GM13976 (cell line): ENCODE results near the gene MSH3.

Source experiments
- DNase-seq: peaks from one replicate; pipeline ENCODE4 v3.0.0; 2012; ENCODE audit warnings: low spot score
- CTCF ChIP-seq: IDR thresholded peaks from 2 replicates; pipeline ENCODE4 v1.5.1; 2012; ENCODE audit warnings: borderline replicate concordance, mild to moderate bottlenecking; ENCODE audit not compliant: insufficient read depth; ENCODE audit errors: extremely low read depth, missing control alignments, control extremely low read depth
- in situ Hi-C: fragments of 300-500 bp; cut with MboI; formaldehyde crosslinking; loops from one replicate; pipeline ENCODE4 v1.12.0; 2022; ENCODE audit warnings: low sequenced_read_pairs, mixed read lengths, inconsistent platforms; ENCODE audit not compliant: unreplicated experiment

The MSH3 gene

DNA sequence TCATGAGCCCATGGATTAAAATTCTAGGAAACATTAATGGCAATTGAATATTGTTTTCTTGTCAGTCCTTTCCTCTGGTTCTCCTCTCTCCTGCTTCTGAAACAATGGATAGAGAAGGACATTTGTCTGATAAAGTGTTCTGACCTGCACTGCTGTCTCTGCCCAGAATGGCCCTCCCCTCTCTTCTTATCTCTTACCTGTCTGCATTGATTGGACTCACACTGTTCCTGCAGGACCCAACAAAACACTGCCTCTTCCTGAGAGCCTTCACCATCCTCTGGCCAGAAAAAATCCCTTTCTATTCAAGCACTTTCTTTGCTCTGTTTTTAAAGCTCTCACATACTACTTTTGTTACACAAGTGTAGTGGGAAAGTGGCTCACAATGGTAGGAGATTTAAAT, 144.2 kb downstream of the MSH3 start:
- no peak for TF ChIP-seq CTCF
- in situ Hi-C loops, result no loop called here
- DNase-seq, result no peak

DNA sequence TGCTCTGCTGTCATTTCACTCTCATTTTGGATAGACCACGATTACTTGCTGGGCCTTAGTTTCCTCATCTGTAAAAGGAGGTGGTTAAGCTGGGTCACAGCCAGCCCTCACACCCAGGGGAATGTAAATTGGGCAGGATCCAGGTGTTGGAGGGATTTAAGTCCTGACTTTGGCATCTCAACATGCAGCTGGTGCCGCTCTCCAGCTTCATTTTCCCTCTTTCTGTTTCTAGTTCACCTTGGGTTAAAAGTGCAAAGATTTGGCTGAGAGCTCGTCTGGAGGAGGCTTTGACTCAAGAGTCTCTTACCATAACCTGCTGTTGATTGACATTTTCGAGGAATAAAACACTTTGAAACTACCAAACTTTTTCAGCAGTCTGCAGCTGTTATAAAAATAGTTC, 144.6 kb downstream of the MSH3 start:
- no peak for DNase-seq
- no peak for TF ChIP-seq CTCF
- in situ Hi-C loops, result no loop called here

DNA sequence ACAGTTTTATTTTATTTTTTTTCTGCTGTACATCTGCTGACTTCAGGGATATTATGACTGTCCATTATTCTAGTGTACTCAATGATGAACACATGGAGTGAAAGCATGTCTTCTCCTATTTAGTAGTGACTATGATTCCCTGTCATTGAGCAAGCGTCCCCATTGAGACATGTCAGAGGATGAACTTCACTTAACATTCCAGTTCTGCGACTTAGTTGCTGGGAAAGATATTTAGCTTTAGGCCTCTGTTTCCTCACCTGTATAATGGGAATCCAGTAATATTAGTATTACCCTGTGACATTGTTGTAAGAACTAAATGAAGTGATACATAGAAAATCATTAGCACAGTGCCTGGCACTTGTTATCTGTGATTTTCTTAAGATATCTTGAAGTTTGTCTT, 145.1 kb downstream of the MSH3 start:
- no peak for DNase-seq
- no peak for TF ChIP-seq CTCF
- in situ Hi-C loops, result no loop called here

- DNase-seq, result no peak
- TF ChIP-seq CTCF, result no peak
- in situ Hi-C loops, result no loop called here
Measured at GRCh38 chr5:80804332-80804731, 149.9 kb downstream of the MSH3 start.

GRCh38 chr5:80805038-80805437, 150.6 kb downstream of the MSH3 start:
- DNase-seq, result no peak
- no peak for TF ChIP-seq CTCF
- in situ Hi-C loops, result no loop called here

DNA sequence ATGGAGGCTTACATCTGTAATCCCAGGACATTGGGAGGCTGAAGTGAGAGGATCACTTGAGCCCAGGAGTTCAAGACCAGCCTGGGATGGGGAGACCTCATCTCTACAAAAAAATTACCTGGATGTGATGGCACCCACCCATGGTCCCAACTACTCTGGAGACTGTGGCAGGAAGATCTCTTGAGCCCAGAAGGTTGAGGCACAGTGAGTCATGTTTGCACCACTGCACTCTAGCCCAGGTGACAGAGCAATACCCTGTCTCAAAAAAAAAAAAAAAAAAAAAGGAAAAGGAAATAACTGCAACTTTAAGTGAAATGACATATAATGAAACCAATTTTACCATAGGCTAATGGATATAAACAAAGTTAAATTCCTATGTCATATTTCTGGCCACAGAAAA, 152.5 kb downstream of the MSH3 start:
- in situ Hi-C loops, result no loop called here
- DNase-seq, result no peak
- no peak for TF ChIP-seq CTCF

DNA sequence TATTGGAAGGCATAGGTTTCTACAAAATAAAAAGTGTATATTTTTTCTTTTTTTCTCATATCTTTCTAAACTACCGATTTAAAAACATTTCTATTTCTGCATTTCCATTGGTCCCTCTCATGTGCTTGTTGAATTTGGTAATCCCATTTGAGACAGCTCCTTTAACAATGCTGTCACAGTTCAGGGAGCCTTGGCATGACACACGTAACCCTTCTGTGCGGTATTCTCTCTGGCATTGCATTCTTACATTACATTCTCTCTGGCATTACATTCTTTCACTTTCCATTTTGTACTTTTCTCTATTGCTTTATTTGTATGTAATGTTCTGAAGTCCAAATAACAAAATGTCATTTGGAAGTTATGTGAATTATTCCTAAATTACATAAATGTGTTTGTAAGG, 155.0 kb downstream of the MSH3 start:
- no peak for DNase-seq
- TF ChIP-seq CTCF, result no peak
- in situ Hi-C loops, result no loop called here
